NCI-H146 treated with DMSO at 0.1 percent for 48 hours (cell line): Measurements from ENCODE around the gene TANC2.
A peak's percentile ranks its signal among the peaks of the same experiment; 100 is the strongest.

Source experiments
- DNase-seq: peaks from one replicate; lab custom pipeline; 2025; ENCODE audit not compliant: unreplicated experiment; lab: John Stamatoyannopoulos, UW

TANC2 gene

GRCh38 chr17:62965686-62966425 is at the start of gene TANC2:
TSS of gene TANC2 (plus strand) at chr17:62966235. CDS start at chr17:63009560, 43,325 bp downstream.
- peak; percentile 20 for DNase-seq

GRCh38 chr17:62916684-62917571 is 49.1 kb upstream of the TANC2 start:
- DNase-seq, result no peak

- no peak for DNase-seq
Observed at GRCh38 chr17:62919388-62919787, 46.6 kb upstream of the TANC2 start.

GRCh38 chr17:62920300-62920699 is 45.7 kb upstream of the TANC2 start:
- no peak for DNase-seq

GRCh38 chr17:62921817-62922216 is 44.2 kb upstream of the TANC2 start:
- no peak for DNase-seq

- DNase-seq, result no peak
Observed at GRCh38 chr17:62923258-62924150, 42.5 kb upstream of the TANC2 start.

GRCh38 chr17:62925267-62925836 is 40.7 kb upstream of the TANC2 start:
- no peak for DNase-seq

- DNase-seq, result no peak
Observed at GRCh38 chr17:62927083-62927482, 39.0 kb upstream of the TANC2 start.

- DNase-seq, result no peak
Observed at GRCh38 chr17:62929320-62929719, 36.7 kb upstream of the TANC2 start.

- no peak for DNase-seq
Observed at GRCh38 chr17:62931101-62931500, 34.9 kb upstream of the TANC2 start.

- no peak for DNase-seq
Observed at GRCh38 chr17:62933501-62934385, 32.3 kb upstream of the TANC2 start.

GRCh38 chr17:62935098-62935497 is 30.9 kb upstream of the TANC2 start:
- no peak for DNase-seq

GRCh38 chr17:62935523-62935922 is 30.5 kb upstream of the TANC2 start:
- DNase-seq, result no peak

GRCh38 chr17:62937606-62938005 is 28.4 kb upstream of the TANC2 start:
- no peak for DNase-seq

- DNase-seq, result no peak
Observed at GRCh38 chr17:62941358-62941991, 24.6 kb upstream of the TANC2 start.

- no peak for DNase-seq
Observed at GRCh38 chr17:62948370-62948769, 17.7 kb upstream of the TANC2 start.

GRCh38 chr17:62949036-62949435 is 17.0 kb upstream of the TANC2 start:
- DNase-seq, result no peak

GRCh38 chr17:62950067-62950466 is 16.0 kb upstream of the TANC2 start:
- no peak for DNase-seq

- DNase-seq, result no peak
Observed at GRCh38 chr17:62955841-62956352, 10.1 kb upstream of the TANC2 start.
